Activated CD4-positive, alpha-beta T cell treated with anti-CD3 and anti-CD28 coated beads, Interleukin-2, Interleukin-6, amounts not matched to agents 100 ng/mL and 50 ng/mL, durations not matched to agents 16 hours and 8 hours (primary cell): ENCODE measurements around the gene BEAN1.

Source experiments
- DNase-seq: peaks from one replicate; pipeline ENCODE4 v3.0.0-alpha.2; 2020

The BEAN1 gene

DNA sequence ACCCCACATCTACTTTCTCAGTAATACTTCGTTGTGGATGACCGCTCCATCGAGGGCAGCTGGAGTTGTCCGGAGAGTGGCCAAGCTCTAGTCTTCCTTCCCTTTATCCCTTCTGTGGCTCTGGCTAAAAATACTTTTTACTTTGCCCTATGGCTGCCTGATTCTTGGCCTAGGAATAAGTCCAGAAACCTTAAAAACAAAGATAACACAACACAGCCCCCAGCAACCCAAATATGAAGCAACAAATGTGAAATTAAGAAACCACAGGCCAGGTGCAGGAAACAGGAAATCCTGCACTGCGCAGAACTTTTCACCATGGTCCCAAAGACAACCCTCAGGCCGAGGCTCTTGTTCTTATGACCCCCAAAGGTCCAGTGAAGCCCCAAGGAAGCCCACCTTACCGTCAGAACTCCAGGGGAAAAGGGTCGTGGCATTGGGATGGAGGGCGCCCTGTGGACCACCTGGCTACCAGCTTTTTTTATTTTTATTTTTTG, 96.8 kb downstream of the BEAN1 start:
- DNase-seq = peak; percentile 79

DNA sequence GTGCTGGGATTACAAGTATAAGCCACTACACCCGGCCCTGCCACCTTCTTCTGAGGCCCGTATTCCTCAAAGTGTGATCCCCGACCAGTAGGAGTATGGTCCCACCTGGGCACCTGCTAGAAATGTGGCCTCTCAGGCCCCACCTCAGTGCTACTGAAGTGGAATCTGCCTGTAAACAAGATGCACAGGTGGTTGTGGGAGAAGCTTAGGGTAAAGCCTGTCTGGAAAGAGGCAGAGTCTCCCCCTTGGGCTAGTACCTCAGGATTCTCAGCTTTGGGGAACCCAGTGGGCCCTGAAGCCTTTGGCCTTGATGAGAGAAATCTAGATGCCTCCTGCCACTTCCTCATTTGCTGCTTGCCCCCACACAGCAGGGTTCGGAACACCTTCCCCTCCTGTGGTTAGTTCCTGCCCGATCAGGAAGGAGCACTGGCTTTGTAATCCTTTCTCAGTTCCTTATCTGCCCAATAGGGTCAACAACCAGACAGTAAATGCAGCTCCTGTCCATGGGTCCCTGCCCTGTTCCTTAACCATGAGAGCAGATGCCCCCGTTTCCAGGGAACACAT, 97.6 kb downstream of the BEAN1 start:
- peak; percentile 68 for DNase-seq

DNA sequence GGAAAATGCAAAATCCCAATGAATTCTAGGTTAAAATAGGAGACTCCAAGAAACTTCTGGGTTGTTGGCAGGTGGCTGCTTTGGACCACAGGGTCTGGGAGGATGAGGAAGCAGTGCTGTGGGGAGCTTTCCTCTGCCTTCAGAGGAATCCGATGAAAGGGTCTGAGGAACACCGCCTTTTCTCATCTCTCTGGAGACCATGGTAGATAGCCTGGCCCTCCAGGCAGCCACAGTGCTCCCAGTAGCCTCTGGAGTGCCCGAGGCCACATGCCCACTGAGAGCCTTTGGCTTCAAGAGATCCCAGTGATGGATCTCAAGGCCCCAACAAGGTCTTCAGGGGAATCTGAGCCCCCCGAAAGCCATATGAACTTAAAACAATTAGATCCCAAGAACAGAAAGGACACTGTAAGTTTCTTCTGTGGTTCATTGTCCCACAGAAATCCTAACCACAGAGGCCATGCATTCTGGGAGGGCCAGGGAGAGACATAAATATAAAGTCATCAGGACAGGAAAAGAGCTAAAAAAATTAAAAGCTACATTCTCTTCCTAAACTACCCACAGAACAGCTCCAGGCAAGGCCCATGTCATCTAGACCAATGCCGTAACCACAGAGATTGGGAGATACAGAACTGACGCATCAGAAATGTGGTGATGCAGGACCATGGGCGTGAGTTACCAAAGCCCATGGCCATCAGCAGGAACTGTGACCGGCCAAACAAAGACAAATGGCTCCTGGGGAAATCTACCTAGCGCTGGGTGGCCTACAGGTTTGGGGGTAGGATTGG, 98.5 kb downstream of the BEAN1 start:
- peak; percentile 47 for DNase-seq

DNA sequence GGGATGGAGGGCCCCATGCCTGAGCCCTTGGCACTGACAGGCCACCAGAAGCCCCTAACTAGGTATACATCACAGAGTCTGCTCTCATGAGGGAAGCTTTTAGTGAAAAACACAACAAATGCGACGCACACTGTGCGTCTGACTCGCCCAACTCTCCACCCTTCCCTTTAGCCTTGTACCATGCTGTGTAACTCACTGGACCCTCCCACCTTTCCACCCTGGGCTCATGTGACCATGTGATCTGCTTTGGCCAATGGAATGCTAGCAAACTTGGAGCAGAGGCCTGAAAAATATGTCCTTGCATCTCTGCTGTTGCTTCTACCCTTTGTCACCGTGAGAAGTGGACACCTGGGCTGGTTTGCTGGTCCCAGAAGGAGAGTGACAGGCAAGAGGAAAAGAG, 101.2 kb downstream of the BEAN1 start:
- no peak for DNase-seq

DNA sequence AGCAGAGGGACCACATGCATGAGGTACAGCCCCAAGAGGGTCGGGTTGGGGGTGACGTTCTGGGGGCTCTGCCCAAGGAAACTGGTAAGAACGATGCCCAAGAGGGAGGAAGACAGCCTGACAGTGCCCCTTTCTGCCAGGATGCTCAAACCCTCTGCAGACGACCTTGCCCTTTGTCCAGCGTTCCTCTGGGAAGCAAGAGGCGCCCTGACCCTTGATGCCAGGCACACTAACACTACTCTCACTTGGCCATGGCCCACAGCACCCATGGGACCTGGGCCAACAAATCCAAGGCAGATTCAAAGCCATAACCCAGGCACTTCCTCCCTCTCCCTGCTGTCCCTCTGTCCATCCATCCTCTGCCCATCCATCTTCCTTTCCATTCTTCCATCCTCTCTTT, 102.4 kb downstream of the BEAN1 start:
- no peak for DNase-seq
